HepG2 (cell line): ENCODE results near the gene PTPRM.

ENCODE experiments used
- HDAC6 ChIP-seq: fragments of 200-600 bp; sonication (generic); IDR thresholded peaks from 2 replicates; pipeline ENCODE4 v1.7.0; 2017; ENCODE audit warnings: mild to moderate bottlenecking, antibody characterized with exemption, low read length, low read depth
- IKZF1 ChIP-seq: fragments of 450-650 bp; IDR thresholded peaks from 2 replicates; pipeline ENCODE4 v1.7.1; 2016
- KDM5B ChIP-seq: sonication (generic); formaldehyde crosslinking; IDR thresholded peaks from 2 replicates; pipeline ENCODE4 v1.4.0; 2020; ENCODE audit warnings: missing genetic modification reagents, mild to moderate bottlenecking, borderline replicate concordance
- NR2C2 ChIP-seq: sonication (generic); formaldehyde crosslinking; IDR thresholded peaks from 2 replicates; pipeline ENCODE4 v1.4.0; 2020; ENCODE audit warnings: missing genetic modification reagents, mild to moderate bottlenecking, moderate library complexity, borderline replicate concordance
- SETDB1 ChIP-seq: sonication (generic); formaldehyde crosslinking; IDR thresholded peaks from 2 replicates; pipeline ENCODE4 v1.5.1; 2020; ENCODE audit warnings: missing genetic modification reagents, mild to moderate bottlenecking, borderline replicate concordance
- TBP ChIP-seq: sonication (generic); formaldehyde crosslinking; IDR thresholded peaks from 2 replicates; pipeline ENCODE4 v1.5.0; 2020; ENCODE audit warnings: missing genetic modification reagents
- ZFP36L1 ChIP-seq: sonication (generic); formaldehyde crosslinking; IDR thresholded peaks from 2 replicates; pipeline ENCODE4 v1.8.0; 2022; ENCODE audit warnings: mild to moderate bottlenecking, missing genetic modification reagents, moderate library complexity
- TF ChIP-seq, protein P1 (sequence below): sonication (generic); formaldehyde crosslinking; IDR thresholded peaks from 2 replicates; pipeline ENCODE4 v1.4.0; 2020; ENCODE audit warnings: missing genetic modification reagents, mild to moderate bottlenecking, borderline replicate concordance
- TF ChIP-seq, protein P2 (sequence below): sonication (generic); formaldehyde crosslinking; IDR thresholded peaks from 2 replicates; pipeline ENCODE4 v1.5.0; 2020; ENCODE audit warnings: mild to moderate bottlenecking, missing genetic modification reagents, moderate library complexity
- TF ChIP-seq, protein P3 (sequence below): sonication (generic); formaldehyde crosslinking; IDR thresholded peaks from 2 replicates; pipeline ENCODE4 v1.5.0; 2020; ENCODE audit warnings: missing genetic modification reagents
- TF ChIP-seq, protein P4 (sequence below): sonication (generic); formaldehyde crosslinking; IDR thresholded peaks from 2 replicates; pipeline ENCODE4 v1.8.1; 2023; ENCODE audit warnings: mild to moderate bottlenecking, moderate library complexity, missing genetic modification reagents

DNA sequence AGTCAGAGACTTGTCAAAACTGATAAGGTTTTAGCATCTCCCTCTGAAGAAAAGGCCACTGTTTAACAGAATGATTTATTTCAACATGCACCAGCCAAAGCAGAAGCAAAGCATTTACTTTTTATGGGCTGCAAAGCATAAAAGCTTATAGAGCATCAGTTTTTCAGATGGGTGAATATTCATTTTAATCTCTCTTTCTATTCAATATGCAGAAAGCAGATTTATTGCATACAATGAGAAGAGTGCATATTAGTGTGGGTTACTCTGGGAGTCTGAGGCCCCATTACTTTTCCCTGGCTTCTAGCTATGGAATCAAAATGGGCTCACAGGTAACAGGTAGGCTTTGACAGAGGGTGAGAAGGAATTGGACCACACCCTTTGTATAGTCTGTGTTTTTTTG is 9.0 kb downstream of the PTPRM start:
- TF ChIP-seq, protein P1, sequence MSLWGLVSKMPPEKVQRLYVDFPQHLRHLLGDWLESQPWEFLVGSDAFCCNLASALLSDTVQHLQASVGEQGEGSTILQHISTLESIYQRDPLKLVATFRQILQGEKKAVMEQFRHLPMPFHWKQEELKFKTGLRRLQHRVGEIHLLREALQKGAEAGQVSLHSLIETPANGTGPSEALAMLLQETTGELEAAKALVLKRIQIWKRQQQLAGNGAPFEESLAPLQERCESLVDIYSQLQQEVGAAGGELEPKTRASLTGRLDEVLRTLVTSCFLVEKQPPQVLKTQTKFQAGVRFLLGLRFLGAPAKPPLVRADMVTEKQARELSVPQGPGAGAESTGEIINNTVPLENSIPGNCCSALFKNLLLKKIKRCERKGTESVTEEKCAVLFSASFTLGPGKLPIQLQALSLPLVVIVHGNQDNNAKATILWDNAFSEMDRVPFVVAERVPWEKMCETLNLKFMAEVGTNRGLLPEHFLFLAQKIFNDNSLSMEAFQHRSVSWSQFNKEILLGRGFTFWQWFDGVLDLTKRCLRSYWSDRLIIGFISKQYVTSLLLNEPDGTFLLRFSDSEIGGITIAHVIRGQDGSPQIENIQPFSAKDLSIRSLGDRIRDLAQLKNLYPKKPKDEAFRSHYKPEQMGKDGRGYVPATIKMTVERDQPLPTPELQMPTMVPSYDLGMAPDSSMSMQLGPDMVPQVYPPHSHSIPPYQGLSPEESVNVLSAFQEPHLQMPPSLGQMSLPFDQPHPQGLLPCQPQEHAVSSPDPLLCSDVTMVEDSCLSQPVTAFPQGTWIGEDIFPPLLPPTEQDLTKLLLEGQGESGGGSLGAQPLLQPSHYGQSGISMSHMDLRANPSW (CRISPR knock-in tag) = no peak
- TF ChIP-seq KDM5B = no peak
- TF ChIP-seq, protein P2, sequence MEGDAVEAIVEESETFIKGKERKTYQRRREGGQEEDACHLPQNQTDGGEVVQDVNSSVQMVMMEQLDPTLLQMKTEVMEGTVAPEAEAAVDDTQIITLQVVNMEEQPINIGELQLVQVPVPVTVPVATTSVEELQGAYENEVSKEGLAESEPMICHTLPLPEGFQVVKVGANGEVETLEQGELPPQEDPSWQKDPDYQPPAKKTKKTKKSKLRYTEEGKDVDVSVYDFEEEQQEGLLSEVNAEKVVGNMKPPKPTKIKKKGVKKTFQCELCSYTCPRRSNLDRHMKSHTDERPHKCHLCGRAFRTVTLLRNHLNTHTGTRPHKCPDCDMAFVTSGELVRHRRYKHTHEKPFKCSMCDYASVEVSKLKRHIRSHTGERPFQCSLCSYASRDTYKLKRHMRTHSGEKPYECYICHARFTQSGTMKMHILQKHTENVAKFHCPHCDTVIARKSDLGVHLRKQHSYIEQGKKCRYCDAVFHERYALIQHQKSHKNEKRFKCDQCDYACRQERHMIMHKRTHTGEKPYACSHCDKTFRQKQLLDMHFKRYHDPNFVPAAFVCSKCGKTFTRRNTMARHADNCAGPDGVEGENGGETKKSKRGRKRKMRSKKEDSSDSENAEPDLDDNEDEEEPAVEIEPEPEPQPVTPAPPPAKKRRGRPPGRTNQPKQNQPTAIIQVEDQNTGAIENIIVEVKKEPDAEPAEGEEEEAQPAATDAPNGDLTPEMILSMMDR = no peak
- no peak for TF ChIP-seq HDAC6
- TF ChIP-seq, protein P3, sequence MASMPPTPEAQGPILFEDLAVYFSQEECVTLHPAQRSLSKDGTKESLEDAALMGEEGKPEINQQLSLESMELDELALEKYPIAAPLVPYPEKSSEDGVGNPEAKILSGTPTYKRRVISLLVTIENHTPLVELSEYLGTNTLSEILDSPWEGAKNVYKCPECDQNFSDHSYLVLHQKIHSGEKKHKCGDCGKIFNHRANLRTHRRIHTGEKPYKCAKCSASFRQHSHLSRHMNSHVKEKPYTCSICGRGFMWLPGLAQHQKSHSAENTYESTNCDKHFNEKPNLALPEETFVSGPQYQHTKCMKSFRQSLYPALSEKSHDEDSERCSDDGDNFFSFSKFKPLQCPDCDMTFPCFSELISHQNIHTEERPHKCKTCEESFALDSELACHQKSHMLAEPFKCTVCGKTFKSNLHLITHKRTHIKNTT (CRISPR knock-in tag) = no peak
- no peak for TF ChIP-seq IKZF1
- no peak for TF ChIP-seq SETDB1 (CRISPR knock-in tag)
- no peak for TF ChIP-seq NR2C2 (CRISPR knock-in tag)
- TF ChIP-seq TBP = no peak
- no peak for TF ChIP-seq ZFP36L1
- TF ChIP-seq, protein P4, sequence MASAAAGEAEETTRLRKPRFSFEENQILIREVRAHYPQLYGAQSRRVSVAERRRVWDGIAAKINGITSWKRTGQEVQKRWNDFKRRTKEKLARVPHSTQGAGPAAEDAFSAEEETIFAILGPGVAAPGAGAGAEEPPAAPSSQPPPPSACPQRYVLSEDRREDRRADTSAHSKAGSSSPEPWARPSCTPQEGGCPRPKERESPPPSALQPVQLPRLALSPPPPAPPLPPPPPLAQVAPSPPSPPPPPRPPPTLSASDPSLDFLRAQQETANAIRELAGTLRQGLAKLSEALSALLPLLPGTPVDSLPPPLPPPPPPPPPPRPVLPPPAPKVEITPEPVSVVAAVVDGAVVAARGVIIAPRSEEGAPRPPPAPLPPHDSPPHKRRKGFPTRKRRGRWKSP (CRISPR knock-in tag) = no peak
